Activated B cell treated with CpG ODN at 0.5 μM for 24 hours (primary cell): ENCODE data around the gene ZNF679. TPM values are rescaled to one million over a fixed set of nuclear protein-coding genes. Genes with fewer than 3 reads are reported as not detected.
"Not testable (repeated sequence)": the region's sequence is repeated elsewhere in the genome, so short reads cannot be mapped to it uniquely, and the experiment has no call there.

Experiments
- ATAC-seq: fragments of 200-7000 bp; cut with Tn5 transposase; one replicate; pipeline ENCODE4 v1.10.0; 2021; ENCODE audit warnings: low read depth, mild to moderate bottlenecking, moderate library complexity
- CTCF ChIA-PET: fragments of 350-600 bp; sonication (Branson Sonifier 250); formaldehyde crosslinking; loops from one replicate; lab custom pipeline; 2021; ENCODE audit warnings: antibody characterized with exemption; lab: Charles Lee
- POLR2A ChIA-PET: fragments of 350-600 bp; sonication (Branson Sonifier 250); formaldehyde crosslinking; loops from one replicate; lab custom pipeline; 2021; ENCODE audit warnings: antibody characterized with exemption; lab: Charles Lee
- DNase-seq: peaks from one replicate; pipeline ENCODE4 v3.0.0; 2022
- H3K27ac Mint-ChIP-seq: one replicate; pipeline ENCODE4 v1.8.0; 2020; ENCODE audit warnings: mixed read lengths
- H3K27me3 Mint-ChIP-seq: one replicate; pipeline ENCODE4 v1.8.0; 2021; ENCODE audit warnings: mixed read lengths
- H3K36me3 Mint-ChIP-seq: one replicate; pipeline ENCODE4 v1.8.0; 2021; ENCODE audit warnings: low read depth, mixed read lengths
- H3K4me1 Mint-ChIP-seq: one replicate; pipeline ENCODE4 v1.8.0; 2021; ENCODE audit warnings: mixed read lengths
- H3K4me3 Mint-ChIP-seq: one replicate; pipeline ENCODE4 v1.8.0; 2020; ENCODE audit warnings: mild to moderate bottlenecking, mixed read lengths
- H3K9me3 Mint-ChIP-seq: one replicate; pipeline ENCODE4 v1.8.0; 2020; ENCODE audit warnings: mixed read lengths
- intact Hi-C: fragments of 100-400 bp; cut with micrococcal nuclease; formaldehyde crosslinking; loops from one replicate; pipeline ENCODE4 v1.15.1; 2024
- total RNA-seq: library from RNA; stranded (reverse); gene quantifications from 2 replicates; pipeline ENCODE4 v1.2.3, GENCODE V29; 2022
- TF ChIP-seq, protein P1 (sequence below): fragments of 200-600 bp; IDR thresholded peaks from one replicate; pipeline ENCODE4 v1.8.0; 2022; ENCODE audit warnings: antibody characterized with exemption, mild to moderate bottlenecking

Gene ZNF679
- not detected in 2 replicates for total RNA-seq

DNA sequence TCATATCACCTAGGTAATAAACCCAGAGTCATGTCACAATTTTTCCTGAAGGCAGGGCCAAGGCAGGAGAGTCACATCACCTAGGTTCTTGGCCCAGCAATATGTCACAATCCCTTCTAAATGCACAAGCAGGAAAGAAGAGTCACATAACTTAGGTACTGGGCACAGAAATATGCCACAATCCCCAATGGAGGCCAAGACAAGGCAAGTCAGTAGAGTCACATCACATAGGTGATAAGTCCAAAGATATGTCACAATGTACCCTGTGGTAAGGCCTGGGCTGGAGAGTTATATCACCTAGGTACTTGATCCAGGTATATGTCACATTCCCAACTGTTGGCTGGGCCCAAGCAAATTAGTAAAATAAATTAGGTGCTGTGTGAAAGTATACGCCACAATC lies at the start of gene ZNF679:
ZNF679 (plus strand) TSS at position 301 of the 400 bp plus-strand sequence. CDS start 20,644 bp downstream, outside the sequence.
- CTCF ChIA-PET, intact Hi-C loops, H3K27ac Mint-ChIP-seq, H3K27me3 Mint-ChIP-seq, H3K4me1 Mint-ChIP-seq, H3K4me3 Mint-ChIP-seq, ATAC-seq, H3K36me3 Mint-ChIP-seq, POLR2A ChIA-PET, DNase-seq: not testable (repeated sequence)
- H3K9me3 Mint-ChIP-seq = peaks cover 26% of the 10 kb centered on the region

DNA sequence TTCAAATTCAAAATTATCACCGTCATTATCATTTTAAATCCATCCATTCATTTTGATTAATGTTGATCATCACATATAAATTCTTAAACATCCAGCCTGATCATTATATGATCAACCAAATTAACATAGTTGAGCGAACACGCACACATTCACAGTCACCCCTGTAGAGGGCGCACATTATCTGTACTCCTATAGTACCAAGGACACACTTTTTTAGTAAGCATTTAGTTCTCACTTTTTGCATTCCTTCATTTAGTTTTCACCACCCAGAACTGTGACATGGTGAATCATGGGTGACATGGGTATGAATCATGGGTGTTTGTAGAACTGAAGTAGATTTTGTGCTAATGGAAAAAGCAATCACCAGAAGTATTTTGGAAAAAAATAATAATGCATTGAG lies 47.3 kb upstream of the ZNF679 start:
- Mint-ChIP-seq H3K4me1 (no peaks in the 10 kb centered on the region), H3K4me3 (no peak overlapping the region), H3K27me3 (no peaks in the 10 kb centered on the region), H3K27ac (no peak overlapping the region), H3K36me3 (no peaks in the 10 kb centered on the region), H3K9me3 (peaks cover 5% of the 10 kb centered on the region)
- ChIA-PET POLR2A (no interaction called here), CTCF (no interaction called here)
- intact Hi-C loops = loop anchor here (1.0 kb wide), 1 partner anchor 444 kb away; no protein-coding TSS in a partner anchor
- TF ChIP-seq, protein P1, sequence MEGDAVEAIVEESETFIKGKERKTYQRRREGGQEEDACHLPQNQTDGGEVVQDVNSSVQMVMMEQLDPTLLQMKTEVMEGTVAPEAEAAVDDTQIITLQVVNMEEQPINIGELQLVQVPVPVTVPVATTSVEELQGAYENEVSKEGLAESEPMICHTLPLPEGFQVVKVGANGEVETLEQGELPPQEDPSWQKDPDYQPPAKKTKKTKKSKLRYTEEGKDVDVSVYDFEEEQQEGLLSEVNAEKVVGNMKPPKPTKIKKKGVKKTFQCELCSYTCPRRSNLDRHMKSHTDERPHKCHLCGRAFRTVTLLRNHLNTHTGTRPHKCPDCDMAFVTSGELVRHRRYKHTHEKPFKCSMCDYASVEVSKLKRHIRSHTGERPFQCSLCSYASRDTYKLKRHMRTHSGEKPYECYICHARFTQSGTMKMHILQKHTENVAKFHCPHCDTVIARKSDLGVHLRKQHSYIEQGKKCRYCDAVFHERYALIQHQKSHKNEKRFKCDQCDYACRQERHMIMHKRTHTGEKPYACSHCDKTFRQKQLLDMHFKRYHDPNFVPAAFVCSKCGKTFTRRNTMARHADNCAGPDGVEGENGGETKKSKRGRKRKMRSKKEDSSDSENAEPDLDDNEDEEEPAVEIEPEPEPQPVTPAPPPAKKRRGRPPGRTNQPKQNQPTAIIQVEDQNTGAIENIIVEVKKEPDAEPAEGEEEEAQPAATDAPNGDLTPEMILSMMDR = no peak
- ATAC-seq = no peak
- no peak for DNase-seq

DNA sequence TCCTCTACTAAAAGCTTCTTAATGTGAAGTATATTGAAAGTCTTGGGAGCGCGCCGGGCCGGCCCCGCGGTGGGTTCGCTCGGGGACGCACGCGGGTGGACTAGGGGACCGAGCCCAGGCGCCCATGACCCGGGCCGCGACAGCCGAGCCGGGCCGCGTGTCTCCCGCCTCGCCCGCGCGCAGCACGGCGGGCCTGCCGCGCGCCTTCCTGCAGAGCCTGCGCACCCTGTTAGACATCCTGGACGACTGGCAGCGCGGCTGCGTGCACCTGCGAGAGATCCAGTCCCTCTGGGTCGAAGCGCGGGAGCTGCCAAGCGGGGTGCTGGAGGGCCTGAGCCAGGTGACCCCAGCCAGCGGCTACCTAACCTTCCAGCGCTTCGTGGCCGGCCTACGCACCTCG lies 46.7 kb upstream of the ZNF679 start:
- Mint-ChIP-seq H3K4me3 (no peak overlapping the region), H3K9me3 (peaks cover 7% of the 10 kb centered on the region), H3K27me3 (no peaks in the 10 kb centered on the region), H3K27ac (no peak overlapping the region), H3K4me1 (no peaks in the 10 kb centered on the region), H3K36me3 (no peaks in the 10 kb centered on the region)
- POLR2A ChIA-PET = no interaction called here
- TF ChIP-seq, protein P1 = no peak
- intact Hi-C loops = loop anchor here (1.0 kb wide), 1 partner anchor 444 kb away; no protein-coding TSS in a partner anchor
- CTCF ChIA-PET = no interaction called here
- no peak for DNase-seq
- no peak for ATAC-seq

DNA sequence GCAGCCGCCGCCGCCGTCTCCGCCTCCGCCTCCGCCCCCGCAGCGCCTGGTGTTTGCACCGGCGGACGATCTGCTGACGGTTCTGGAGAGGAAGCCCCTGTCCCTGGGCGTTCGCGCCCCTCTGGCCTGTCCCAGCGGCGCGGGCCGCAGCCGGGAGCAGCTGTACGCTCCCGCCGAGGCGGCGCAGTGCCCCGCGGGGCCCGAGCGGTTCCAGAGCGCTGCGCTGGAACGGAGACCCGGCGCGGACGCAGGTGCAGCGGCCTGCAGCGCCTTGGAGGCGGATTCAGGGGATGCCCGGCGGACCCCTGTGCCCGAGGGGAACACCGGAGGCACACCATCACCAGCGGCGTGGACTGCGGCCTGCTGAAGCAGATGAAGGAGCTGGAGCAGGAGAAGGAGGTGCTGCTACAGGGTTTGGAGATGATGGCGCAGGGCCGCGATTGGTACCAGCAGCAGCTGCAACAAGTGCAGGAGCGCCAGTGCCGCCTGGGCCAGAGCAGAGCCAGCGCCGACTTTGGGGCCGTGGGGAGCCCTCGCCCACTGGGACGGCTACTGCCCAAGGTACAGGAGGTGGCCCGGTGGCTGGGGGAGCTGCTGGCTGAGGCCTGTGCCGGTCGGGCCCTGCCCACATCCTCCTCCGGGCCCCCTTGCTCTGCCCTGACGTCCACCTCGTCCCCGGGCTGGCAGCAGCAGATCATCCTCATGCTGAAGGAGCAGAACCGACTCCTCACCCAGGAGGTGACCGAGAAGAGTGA lies 46.1 kb upstream of the ZNF679 start:
- TF ChIP-seq, protein P1 = no peak
- POLR2A ChIA-PET = no interaction called here
- DNase-seq (no peak), ATAC-seq (no peak)
- CTCF ChIA-PET = no interaction called here
- Mint-ChIP-seq H3K4me3 (no peak overlapping the region), H3K27me3 (no peaks in the 10 kb centered on the region), H3K27ac (no peak overlapping the region), H3K4me1 (no peaks in the 10 kb centered on the region), H3K36me3 (no peaks in the 10 kb centered on the region), H3K9me3 (peaks cover 10% of the 10 kb centered on the region)
- intact Hi-C loops = no loop called here

DNA sequence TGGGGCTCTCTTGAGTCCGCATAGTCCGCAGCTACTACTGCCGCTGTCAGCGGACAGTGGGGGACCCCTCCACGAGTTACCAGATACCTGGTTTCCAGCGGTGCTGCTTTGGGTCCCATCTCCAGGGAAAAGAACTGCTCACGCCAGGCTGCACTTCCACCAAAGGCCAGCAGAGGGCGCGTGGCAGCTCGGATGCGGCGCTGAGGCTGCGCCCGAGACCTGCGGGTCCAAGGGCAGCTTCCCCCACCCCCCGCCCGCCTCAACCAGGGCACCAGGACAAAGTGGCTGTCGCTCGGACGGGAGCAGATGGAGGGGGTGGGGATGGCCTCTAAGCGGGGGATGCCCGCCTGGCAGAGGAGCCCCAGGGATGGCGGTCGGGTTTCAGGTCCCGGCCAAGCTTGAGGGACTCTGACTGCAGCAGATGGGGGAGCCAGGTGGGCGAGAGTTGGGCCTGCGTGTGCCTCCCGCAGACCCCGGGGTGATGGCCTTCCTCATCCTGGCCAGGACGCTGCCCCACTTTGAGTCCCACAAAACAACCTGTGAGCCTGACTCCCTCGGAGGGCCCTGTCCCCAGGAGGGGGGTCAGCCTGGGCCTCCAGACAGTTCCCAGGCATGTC lies 45.0 kb upstream of the ZNF679 start:
- H3K9me3 Mint-ChIP-seq = peaks cover 15% of the 10 kb centered on the region
- POLR2A ChIA-PET = no interaction called here

More for the DNA sequence above, 45.0 kb upstream of the ZNF679 start:
- ATAC-seq (no peak), DNase-seq (no peak)
- CTCF ChIA-PET = no interaction called here
- Mint-ChIP-seq H3K27ac (no peak overlapping the region), H3K36me3 (no peaks in the 10 kb centered on the region), H3K4me1 (no peaks in the 10 kb centered on the region), H3K4me3 (no peak overlapping the region), H3K27me3 (no peaks in the 10 kb centered on the region)
- intact Hi-C loops = no loop called here
- TF ChIP-seq, protein P1 = no peak
